Neutrophil (primary cell): ENCODE measurements around the gene SMC6.

Source experiments
- H3K27ac ChIP-seq: fragments of 200-600 bp; sonication (generic); 2 replicates; pipeline ENCODE4 v1.5.1; 2016; ENCODE audit warnings: mild to moderate bottlenecking, moderate library complexity
- H3K27me3 ChIP-seq: fragments of 200-600 bp; sonication (generic); 2 replicates; pipeline ENCODE4 v1.6.0; 2016; ENCODE audit warnings: mild to moderate bottlenecking
- H3K36me3 ChIP-seq: fragments of 200-600 bp; sonication (generic); 2 replicates; pipeline ENCODE4 v1.5.1; 2017
- H3K4me1 ChIP-seq, 2 experiments: fragments of 200-600 bp in 1 of 2; sonication (generic) in 1 of 2; 1 replicate in 1 of 2; 2 replicates in 1 of 2; pipeline versions ENCODE4 v1.5.1 to v1.6.1; 2013 to 2016; ENCODE audit warnings: low read depth in 1 of 2, low read length in 1 of 2, mild to moderate bottlenecking in 1 of 2, moderate library complexity in 1 of 2; ENCODE audit not compliant: control insufficient read depth in 1 of 2, insufficient read depth in 1 of 2
- H3K4me3 ChIP-seq, 2 experiments: fragments of 200-600 bp in 1 of 2; sonication (generic) in 1 of 2; 1 replicate in 1 of 2; 2 replicates in 1 of 2; pipeline ENCODE4 v1.5.1; 2013 to 2016; ENCODE audit warnings: low read depth in 1 of 2, low read length in 1 of 2, mild to moderate bottlenecking in 1 of 2, moderate library complexity in 1 of 2
- H3K9me3 ChIP-seq: fragments of 200-600 bp; sonication (generic); 2 replicates; pipeline ENCODE4 v1.5.1; 2016
- CTCF ChIP-seq: fragments of 200-600 bp; sonication (generic); IDR thresholded peaks from 2 replicates; pipeline ENCODE4 v1.5.1; 2016; ENCODE audit warnings: antibody characterized with exemption

SMC6 gene

DNA sequence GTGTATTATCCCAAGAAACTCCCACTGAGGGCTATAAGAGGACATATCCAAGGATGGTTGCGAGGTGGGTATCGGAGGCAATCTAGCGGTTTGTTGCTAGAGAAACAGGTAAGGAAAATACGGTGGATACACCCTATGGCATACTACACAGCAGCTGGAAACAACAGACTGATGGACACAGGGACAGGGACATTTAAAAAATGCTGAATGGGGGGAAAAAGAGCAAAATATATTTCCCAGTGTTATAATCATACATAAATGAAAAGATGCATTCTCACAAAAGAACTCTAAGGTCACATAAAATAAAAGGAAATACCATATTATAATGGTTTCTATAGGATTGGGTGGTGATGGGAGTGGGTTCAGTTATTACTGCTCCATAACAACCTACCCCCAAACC, 95.9 kb downstream of the SMC6 start:
- Histone ChIP-seq H3K4me1 (no peaks in the 10 kb centered on the region), H3K4me3 (no peak overlapping the region), H3K27me3 (no peaks in the 10 kb centered on the region), H3K36me3 (no peaks in the 10 kb centered on the region), H3K9me3 (no peaks in the 10 kb centered on the region), H3K27ac (no peak overlapping the region)
- TF ChIP-seq CTCF: no peak

DNA sequence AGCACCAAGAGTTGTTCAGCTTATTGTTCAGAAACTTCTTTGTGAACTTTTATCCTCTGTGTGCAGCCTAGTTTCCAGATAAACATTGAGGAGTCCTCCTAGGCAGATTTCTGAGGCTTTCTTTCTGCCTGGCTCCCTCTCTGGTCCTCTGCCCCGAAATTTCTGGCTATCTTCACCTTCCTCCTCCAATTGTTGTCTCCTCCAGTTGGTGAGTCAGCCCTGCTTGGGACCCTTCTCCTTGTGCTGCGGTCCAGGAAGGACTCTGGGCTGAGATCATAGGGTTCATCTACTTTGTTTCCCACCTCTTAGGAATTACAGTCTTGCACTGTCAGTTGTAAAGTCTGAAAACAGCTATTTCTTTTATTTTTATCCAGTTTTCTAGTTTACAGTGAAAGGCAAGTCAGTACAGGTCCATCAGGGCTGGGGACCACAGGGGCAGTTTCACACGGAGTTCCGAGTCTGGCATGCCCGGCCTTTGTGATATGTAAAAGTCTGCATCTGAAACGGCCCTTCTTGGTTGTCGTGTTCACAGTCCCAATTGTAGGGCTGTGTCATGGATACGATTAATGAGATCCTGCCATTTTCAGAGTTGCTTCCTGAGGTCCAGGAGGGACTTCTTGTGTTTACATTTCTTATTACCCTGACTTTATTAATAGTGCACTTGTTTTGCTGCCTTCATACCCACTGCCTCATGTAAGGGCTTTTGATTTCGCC, 100.8 kb downstream of the SMC6 start:
- no peak overlapping the region for H3K4me3 ChIP-seq
- H3K36me3 ChIP-seq: no peaks in the 10 kb centered on the region
- no peaks in the 10 kb centered on the region for H3K27me3 ChIP-seq
- TF ChIP-seq CTCF: no peak
- H3K27ac ChIP-seq: no peak overlapping the region
- H3K4me1 ChIP-seq: no peaks in the 10 kb centered on the region
- no peaks in the 10 kb centered on the region for H3K9me3 ChIP-seq

GRCh38 chr2:17649026-17649425, 104.6 kb downstream of the SMC6 start:
- H3K4me1 ChIP-seq: no peaks in the 10 kb centered on the region
- no peaks in the 10 kb centered on the region for H3K9me3 ChIP-seq
- H3K27me3 ChIP-seq: no peaks in the 10 kb centered on the region
- H3K4me3 ChIP-seq: no peak overlapping the region
- no peaks in the 10 kb centered on the region for H3K36me3 ChIP-seq
- H3K27ac ChIP-seq: no peak overlapping the region
- TF ChIP-seq CTCF: no peak

GRCh38 chr2:17648581-17648980, 105.0 kb downstream of the SMC6 start:
- no peak overlapping the region for H3K4me3 ChIP-seq
- H3K9me3 ChIP-seq: no peaks in the 10 kb centered on the region
- H3K27ac ChIP-seq: no peak overlapping the region
- no peaks in the 10 kb centered on the region for H3K4me1 ChIP-seq
- no peaks in the 10 kb centered on the region for H3K27me3 ChIP-seq
- no peaks in the 10 kb centered on the region for H3K36me3 ChIP-seq
- no peak for TF ChIP-seq CTCF

DNA sequence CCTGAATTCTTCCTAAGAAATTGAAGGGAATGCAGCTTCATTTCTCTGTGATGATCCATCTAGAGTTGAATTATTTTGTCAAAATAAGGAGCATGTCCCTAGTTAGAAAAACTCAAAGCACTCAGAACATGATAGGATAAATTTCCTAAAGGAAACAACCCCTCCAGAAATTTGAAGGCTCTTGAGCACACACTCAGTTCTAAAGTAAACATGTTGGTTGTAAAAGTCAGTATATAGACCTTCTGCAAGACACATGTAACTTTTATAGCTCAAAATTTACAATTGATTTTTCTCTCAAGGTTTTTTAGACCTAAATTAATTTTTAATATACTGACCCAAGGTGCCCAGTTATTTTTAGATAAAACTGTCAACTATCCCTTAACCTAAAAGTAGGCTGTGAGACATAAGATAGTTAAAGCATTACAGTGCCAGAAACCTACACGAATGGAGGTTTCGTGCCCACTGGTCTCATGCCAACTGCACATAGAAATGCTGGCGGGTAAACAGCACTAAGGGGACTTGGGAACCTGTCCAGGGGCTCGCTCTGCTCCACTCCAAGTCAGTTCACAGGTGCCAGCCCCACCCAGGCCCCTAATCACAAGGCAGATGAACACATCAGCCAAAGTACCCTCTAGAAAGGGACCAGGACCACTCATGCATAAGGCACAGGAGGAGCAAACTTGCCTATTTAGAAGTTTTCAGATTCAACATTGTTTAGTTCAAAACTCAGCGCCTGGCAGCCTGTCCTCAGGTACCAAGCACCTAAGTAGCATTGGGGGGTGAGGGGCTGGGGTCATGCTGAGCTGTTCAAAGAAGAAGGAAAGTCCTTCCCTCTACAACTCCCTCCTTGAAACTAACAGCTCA, 106.5 kb downstream of the SMC6 start:
- no peak overlapping the region for H3K27ac ChIP-seq
- no peaks in the 10 kb centered on the region for H3K27me3 ChIP-seq
- H3K36me3 ChIP-seq: no peaks in the 10 kb centered on the region
- TF ChIP-seq CTCF: no peak
- H3K4me3 ChIP-seq: no peak overlapping the region
- H3K9me3 ChIP-seq: no peaks in the 10 kb centered on the region
- no peaks in the 10 kb centered on the region for H3K4me1 ChIP-seq
